GM13976 (cell line): ENCODE results near the gene LONRF2.
"Not testable (repeated sequence)": the region's sequence is repeated elsewhere in the genome, so short reads cannot be mapped to it uniquely, and the experiment has no call there.

Experiments
- DNase-seq: peaks from one replicate; pipeline ENCODE4 v3.0.0; 2012; ENCODE audit warnings: low spot score
- in situ Hi-C: fragments of 300-500 bp; cut with MboI; formaldehyde crosslinking; loops from one replicate; pipeline ENCODE4 v1.12.0; 2022; ENCODE audit warnings: low sequenced_read_pairs, mixed read lengths, inconsistent platforms; ENCODE audit not compliant: unreplicated experiment
- TF ChIP-seq, protein P1 (sequence below): IDR thresholded peaks from 2 replicates; pipeline ENCODE4 v1.5.1; 2012; ENCODE audit warnings: borderline replicate concordance, mild to moderate bottlenecking; ENCODE audit not compliant: insufficient read depth; ENCODE audit errors: extremely low read depth, missing control alignments, control extremely low read depth

The LONRF2 gene

DNA sequence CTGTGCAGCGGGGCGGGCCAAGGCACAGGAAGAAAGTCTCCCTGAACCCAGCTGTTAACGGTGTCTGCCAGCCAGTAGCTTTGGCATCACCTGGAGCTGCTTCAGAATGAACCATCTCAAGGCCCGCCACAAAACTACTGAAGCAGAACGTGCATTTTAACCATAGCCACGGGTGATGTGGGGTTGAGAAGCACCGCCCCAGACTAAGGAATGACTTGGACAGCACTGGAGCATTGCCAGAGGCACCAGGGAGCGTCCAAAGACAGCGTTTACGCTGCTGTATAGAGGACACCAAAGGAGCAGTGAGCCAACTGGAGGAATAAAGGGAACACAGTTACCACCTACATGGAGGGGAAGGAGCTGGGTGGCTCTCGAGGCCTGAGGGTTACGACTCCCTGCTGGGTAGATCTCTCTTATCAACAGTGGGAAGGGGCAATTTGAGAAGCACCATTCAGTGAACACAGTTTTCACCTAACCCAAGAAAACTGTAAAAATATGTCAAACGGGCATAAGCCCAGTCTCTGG lies 28.4 kb upstream of the LONRF2 start:
- TF ChIP-seq, protein P1, sequence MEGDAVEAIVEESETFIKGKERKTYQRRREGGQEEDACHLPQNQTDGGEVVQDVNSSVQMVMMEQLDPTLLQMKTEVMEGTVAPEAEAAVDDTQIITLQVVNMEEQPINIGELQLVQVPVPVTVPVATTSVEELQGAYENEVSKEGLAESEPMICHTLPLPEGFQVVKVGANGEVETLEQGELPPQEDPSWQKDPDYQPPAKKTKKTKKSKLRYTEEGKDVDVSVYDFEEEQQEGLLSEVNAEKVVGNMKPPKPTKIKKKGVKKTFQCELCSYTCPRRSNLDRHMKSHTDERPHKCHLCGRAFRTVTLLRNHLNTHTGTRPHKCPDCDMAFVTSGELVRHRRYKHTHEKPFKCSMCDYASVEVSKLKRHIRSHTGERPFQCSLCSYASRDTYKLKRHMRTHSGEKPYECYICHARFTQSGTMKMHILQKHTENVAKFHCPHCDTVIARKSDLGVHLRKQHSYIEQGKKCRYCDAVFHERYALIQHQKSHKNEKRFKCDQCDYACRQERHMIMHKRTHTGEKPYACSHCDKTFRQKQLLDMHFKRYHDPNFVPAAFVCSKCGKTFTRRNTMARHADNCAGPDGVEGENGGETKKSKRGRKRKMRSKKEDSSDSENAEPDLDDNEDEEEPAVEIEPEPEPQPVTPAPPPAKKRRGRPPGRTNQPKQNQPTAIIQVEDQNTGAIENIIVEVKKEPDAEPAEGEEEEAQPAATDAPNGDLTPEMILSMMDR, result no peak
- in situ Hi-C loops, result no loop called here
- no peak for DNase-seq

DNA sequence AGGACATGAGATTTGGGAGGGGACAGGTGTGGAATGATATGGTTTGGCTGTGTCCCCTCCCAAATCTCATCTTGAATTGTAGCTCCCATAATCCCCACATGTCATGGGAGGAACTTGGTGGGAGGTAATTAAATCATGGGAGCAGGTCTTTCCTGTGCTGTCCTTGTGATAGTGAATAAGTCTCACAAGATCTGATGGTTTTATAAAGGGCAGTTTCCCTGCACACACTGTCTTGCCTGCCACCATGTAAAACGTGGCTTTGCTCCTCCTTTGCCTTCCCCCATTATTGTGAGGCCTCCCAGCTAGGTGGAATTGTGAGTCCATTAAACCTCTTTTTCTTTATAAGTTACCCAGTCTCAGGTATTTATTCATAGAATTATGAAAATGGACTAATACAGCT lies 22.8 kb upstream of the LONRF2 start:
- DNase-seq, in situ Hi-C loops: not testable (repeated sequence)

DNA sequence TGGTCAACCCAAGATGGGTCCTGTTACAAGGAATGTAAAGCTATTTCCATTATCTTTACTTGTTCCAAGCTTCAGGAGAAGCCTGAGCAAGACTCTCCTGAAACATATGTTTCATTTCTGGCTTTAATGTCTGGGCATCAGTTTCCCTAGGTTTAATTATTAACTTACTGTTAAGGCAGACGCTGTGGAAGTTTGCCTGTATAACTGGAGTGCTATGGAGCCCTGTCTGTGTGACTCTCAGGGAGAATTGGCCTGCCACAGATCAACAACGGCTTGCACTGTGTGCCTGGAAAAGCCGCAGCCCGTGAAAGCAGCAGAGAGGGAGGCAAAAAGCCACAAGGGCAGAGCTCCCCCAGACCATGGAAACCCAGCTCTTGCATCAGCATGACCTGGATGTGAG lies 22.1 kb upstream of the LONRF2 start:
- DNase-seq, result no peak
- in situ Hi-C loops, result no loop called here
- TF ChIP-seq, protein P1, result no peak

DNA sequence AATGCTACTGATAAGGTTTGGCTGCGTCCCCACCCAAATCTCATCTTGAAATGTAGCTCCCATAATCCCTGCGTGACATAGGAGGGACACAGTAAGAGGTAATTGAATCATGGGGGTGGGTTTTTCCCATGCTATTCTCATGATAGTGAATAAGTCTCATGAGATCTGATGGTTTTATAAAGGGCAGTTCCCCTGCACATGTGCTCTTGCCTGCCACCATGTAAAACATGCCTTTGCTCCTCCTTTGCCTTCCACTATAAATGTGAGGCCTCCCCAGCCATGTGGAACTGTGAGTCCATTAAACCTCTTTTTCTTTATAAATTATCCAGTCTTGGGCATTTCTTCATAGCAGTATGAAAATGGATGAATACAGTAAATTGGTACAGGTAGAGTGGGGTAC lies 20.2 kb upstream of the LONRF2 start:
- DNase-seq, in situ Hi-C loops: not testable (repeated sequence)

DNA sequence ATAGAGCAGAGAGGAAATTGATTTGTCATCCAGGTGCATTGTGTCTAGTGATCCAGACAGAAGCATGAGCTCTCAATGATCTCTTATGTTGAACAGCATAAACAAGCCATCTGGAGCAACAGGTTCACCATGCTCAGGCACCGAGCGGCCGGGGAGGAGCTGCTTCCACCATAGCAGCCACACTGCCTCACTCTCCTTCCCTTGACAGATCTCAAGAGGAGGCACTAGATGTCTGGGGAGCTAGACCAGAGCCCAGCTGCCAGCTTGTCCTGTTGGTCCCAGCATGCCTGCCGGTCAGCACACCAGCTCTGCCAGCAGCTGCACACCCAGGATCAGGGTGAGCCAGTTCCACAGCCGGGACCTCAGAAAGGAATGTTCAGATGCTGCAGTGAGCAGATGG lies 17.5 kb upstream of the LONRF2 start:
- in situ Hi-C loops, result no loop called here
- no peak for DNase-seq
- TF ChIP-seq, protein P1, result no peak

DNA sequence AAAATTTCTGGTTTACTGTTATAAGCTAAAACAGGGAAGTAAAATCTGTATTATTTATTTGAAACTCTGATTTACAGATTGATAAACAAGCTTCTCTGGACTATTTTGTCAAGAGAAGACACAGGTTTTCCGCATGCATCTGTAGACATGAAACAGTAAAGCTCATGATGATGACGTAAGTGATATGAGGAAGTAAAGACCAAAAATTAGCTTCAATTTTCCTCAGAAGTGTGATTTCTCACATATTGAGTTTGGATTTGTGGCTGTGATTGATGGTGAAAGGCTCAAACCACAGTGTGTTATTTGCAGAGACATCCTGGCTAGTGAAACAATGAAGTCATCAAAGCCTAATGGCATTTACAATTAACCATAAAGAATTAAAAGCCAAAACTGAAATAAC lies 12.6 kb upstream of the LONRF2 start:
- no peak for DNase-seq
- TF ChIP-seq, protein P1, result no peak
- in situ Hi-C loops, result no loop called here

DNA sequence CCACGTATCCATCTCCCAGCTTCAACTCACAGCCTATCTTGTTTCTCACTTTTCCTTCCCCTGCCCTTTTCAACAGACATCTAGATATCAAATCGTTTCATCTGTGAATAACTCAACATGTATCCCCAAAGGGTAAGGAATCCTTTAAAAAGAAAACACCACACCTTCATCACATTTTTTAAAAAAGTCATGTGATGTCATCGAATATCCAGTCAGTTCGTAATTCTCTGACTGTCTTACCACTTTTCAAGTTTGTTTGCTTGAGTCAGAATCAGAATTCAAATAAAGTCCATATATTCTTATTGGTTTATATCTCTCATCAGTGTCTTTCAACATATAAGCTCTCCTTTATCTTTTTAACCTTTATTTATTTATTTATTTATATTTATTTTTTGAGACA lies 5.4 kb upstream of the LONRF2 start:
- in situ Hi-C loops, result no loop called here
- TF ChIP-seq, protein P1, result no peak
- DNase-seq, result no peak

DNA sequence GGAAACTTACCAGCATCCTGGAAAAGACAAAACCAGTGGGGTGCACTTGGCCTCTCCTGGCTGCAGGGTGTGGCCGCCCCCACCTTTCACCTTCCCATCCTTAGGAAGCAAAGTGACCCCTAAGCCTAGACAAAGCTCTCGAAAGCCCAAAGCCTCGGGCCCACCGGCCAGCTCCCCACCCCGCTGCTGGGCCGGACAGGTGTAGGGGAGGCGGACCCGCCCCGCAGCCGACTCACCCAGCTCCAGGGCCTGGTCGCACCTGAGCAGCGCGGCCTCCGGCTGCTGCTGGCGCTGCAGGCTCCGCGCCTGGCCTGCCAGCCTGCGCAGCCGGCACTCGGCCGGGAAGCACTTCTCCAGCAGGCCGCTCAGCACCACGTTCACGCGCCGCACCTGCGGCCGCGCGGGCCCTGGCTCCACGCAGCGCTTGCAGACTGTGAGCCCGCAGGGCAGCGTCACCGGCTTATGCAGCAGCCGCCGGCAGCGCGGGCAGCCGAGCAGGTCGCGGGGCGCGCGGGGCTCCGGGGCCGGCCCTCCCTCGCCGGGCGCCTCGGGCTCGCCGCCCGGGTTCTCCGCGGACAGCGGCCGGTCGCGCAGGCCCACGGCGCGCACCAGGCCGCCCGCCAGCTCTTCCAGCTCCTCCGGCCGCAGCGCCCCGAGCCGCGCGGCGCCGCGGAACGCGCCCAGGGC lies 979 bp downstream of the LONRF2 start:
- in situ Hi-C loops, result no loop called here
- TF ChIP-seq, protein P1, result no peak
- peak; percentile 42 for DNase-seq
